GM18520 (cell line): ENCODE data around the gene OTUD4.
"Not testable (repeated sequence)": the region's sequence is repeated elsewhere in the genome, so short reads cannot be mapped to it uniquely, and the experiment has no call there.

Experiments used
- ATAC-seq: cut with Tn5 transposase; IDR thresholded peaks from one replicate; pipeline ENCODE4 v1.9.1; 2021; ENCODE audit not compliant: unreplicated experiment

OTUD4 gene

GRCh38 chr4:145181091-145181501 lies 707 bp upstream of the OTUD4 start:
- no peak for ATAC-seq

- ATAC-seq: peak; percentile 11
Measured at GRCh38 chr4:145179861-145180297, 510 bp downstream of the OTUD4 start.

GRCh38 chr4:145179281-145179860 lies 1.0 kb downstream of the OTUD4 start:
- peak; percentile 37 for ATAC-seq

- no peak for ATAC-seq
Measured at GRCh38 chr4:145178740-145179280, 1.6 kb downstream of the OTUD4 start.

- no peak for ATAC-seq
Measured at GRCh38 chr4:145177906-145178538, 2.4 kb downstream of the OTUD4 start.

- no peak for ATAC-seq
Measured at GRCh38 chr4:145177511-145177905, 2.9 kb downstream of the OTUD4 start.

GRCh38 chr4:145176641-145177432 lies 3.6 kb downstream of the OTUD4 start:
- ATAC-seq: no peak

- ATAC-seq: no peak
Measured at GRCh38 chr4:145171911-145172310, 8.5 kb downstream of the OTUD4 start.

GRCh38 chr4:145170223-145170622 lies 10.2 kb downstream of the OTUD4 start:
- ATAC-seq: no peak

GRCh38 chr4:145168581-145169187 lies 11.7 kb downstream of the OTUD4 start:
- ATAC-seq: no peak

GRCh38 chr4:145167887-145168286 lies 12.5 kb downstream of the OTUD4 start:
- no peak for ATAC-seq

- no peak for ATAC-seq
Measured at GRCh38 chr4:145161549-145161948, 18.8 kb downstream of the OTUD4 start.

GRCh38 chr4:145156986-145157385 lies 23.4 kb downstream of the OTUD4 start:
- ATAC-seq: no peak

GRCh38 chr4:145155268-145155870 lies 25.0 kb downstream of the OTUD4 start:
- ATAC-seq: no peak

- peak; percentile 61 for ATAC-seq
Measured at GRCh38 chr4:145154573-145154972, 25.8 kb downstream of the OTUD4 start.

GRCh38 chr4:145153904-145154298 lies 26.5 kb downstream of the OTUD4 start:
- no peak for ATAC-seq

- ATAC-seq: no peak
Measured at GRCh38 chr4:145153181-145153903, 27.0 kb downstream of the OTUD4 start.

GRCh38 chr4:145148980-145149379 lies 31.4 kb downstream of the OTUD4 start:
- no peak for ATAC-seq

- ATAC-seq: not testable (repeated sequence)
Measured at GRCh38 chr4:145136219-145136618, 44.2 kb downstream of the OTUD4 start.

- peak; percentile 77 for ATAC-seq
Measured at GRCh38 chr4:145132511-145133098, 47.8 kb downstream of the OTUD4 start.
